H1 (cell line): ENCODE data around the gene AMT.

ENCODE experiments used
- ATF3 ChIP-seq: IDR thresholded peaks from 2 replicates; pipeline ENCODE4 v1.6.1; 2011; ENCODE audit warnings: low read depth, mild to moderate bottlenecking, low read length; ENCODE audit not compliant: insufficient read depth
- CTCF ChIP-seq, 3 experiments: IDR thresholded peaks; 1 replicate in 2 of 3; 2 replicates in 1 of 3; pipeline versions ENCODE4 v1.5.1 to v1.6.1; 2011; ENCODE audit warnings: low read length in 3 of 3, mild to moderate bottlenecking in 3 of 3, inconsistent platforms in 2 of 3, low read depth in 1 of 3, moderate library complexity in 1 of 3; ENCODE audit not compliant: insufficient read depth in 1 of 3; ENCODE audit errors: control extremely low read depth in 1 of 3
- EZH2 ChIP-seq: fragments of 200-600 bp; sonication (generic); IDR thresholded peaks from 2 replicates; pipeline ENCODE4 v1.7.1; 2012; ENCODE audit warnings: low read depth, mild to moderate bottlenecking, moderate library complexity, low read length, inconsistent platforms; ENCODE audit not compliant: severe bottlenecking
- GABPA ChIP-seq: IDR thresholded peaks from 2 replicates; pipeline ENCODE4 v1.6.1; 2011; ENCODE audit warnings: mild to moderate bottlenecking, low read length, moderate library complexity, borderline replicate concordance; ENCODE audit not compliant: insufficient read depth
- JUN ChIP-seq: IDR thresholded peaks from 2 replicates; pipeline ENCODE4 v1.6.1; 2011; ENCODE audit warnings: low read depth, mild to moderate bottlenecking, improper control_type of control experiment, low read length
- NRF1 ChIP-seq: IDR thresholded peaks from 2 replicates; pipeline ENCODE4 v1.6.1; 2011; ENCODE audit warnings: mild to moderate bottlenecking, low read depth, low read length, improper control_type of control experiment
- POLR2A ChIP-seq, 2 experiments: IDR thresholded peaks; 1 replicate in 1 of 2; 2 replicates in 1 of 2; pipeline ENCODE4 v1.6.1; 2011; ENCODE audit warnings: low read depth in 2 of 2, low read length in 2 of 2, mild to moderate bottlenecking in 2 of 2; ENCODE audit errors: control extremely low read depth in 1 of 2
- POLR2AphosphoS5 ChIP-seq: IDR thresholded peaks from 2 replicates; pipeline ENCODE4 v1.6.1; 2011; ENCODE audit warnings: low read depth, low read length
- TAF1 ChIP-seq: IDR thresholded peaks from 2 replicates; pipeline ENCODE4 v1.6.1; 2011; ENCODE audit warnings: mild to moderate bottlenecking, low read depth, low read length

- TF ChIP-seq JUN (no peak), POLR2A (IDR thresholded peaks at IDR 0.05; ENCODE audit: control extremely low read depth in 1 of 2, low read depth in 2 of 2, low read length in 2 of 2) (no peak), GABPA (no peak), CTCF (IDR thresholded peaks at IDR 0.05; ENCODE audit: control extremely low read depth in 1 of 3, insufficient read depth in 1 of 3, low read depth in 1 of 3, low read length in 3 of 3) (peak; percentile 71 to 82 (median 81)), TAF1 (no peak), EZH2 (no peak), POLR2AphosphoS5 (no peak), ATF3 (no peak), NRF1 (no peak)
Observed at GRCh38 chr3:49454458-49454857, 32.2 kb upstream of the AMT start.
